GM19099 (cell line): ENCODE measurements around the gene CYP4F2.

Source experiments
- POLR2A ChIP-seq: IDR thresholded peaks from 3 replicates; pipeline ENCODE4 v1.6.1; 2011; ENCODE audit warnings: low read depth; ENCODE audit not compliant: insufficient read length; ENCODE audit errors: extremely low read depth

Gene CYP4F2, protein sequence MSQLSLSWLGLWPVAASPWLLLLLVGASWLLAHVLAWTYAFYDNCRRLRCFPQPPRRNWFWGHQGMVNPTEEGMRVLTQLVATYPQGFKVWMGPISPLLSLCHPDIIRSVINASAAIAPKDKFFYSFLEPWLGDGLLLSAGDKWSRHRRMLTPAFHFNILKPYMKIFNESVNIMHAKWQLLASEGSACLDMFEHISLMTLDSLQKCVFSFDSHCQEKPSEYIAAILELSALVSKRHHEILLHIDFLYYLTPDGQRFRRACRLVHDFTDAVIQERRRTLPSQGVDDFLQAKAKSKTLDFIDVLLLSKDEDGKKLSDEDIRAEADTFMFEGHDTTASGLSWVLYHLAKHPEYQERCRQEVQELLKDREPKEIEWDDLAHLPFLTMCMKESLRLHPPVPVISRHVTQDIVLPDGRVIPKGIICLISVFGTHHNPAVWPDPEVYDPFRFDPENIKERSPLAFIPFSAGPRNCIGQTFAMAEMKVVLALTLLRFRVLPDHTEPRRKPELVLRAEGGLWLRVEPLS

GRCh38 chr19:15897738-15898276 is at the start of gene CYP4F2:
Gene CYP4F2 (minus strand): TSS chr19:15898074. CDS start chr19:15897611, 463 bp downstream.
- TF ChIP-seq POLR2A, result no peak

DNA sequence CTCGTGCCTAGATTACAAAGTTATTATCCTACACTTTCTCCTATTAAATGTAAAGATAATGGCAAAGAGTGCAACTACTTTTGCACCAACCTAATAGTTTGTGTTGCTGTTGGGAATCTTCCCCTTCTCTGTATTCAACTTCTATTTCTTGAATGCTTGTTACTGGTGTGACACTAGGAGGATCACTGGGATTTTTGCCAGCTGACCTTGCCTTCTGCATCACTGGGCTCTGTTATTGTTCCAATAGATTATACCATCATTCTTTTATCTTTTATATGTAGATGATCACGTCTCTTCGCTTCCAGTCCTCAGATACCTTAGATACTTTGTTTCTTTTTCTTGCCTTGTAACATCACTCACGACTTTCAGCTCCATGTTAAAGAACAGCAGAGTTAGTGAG is 47.4 kb upstream of the CYP4F2 start:
- TF ChIP-seq POLR2A, result no peak

DNA sequence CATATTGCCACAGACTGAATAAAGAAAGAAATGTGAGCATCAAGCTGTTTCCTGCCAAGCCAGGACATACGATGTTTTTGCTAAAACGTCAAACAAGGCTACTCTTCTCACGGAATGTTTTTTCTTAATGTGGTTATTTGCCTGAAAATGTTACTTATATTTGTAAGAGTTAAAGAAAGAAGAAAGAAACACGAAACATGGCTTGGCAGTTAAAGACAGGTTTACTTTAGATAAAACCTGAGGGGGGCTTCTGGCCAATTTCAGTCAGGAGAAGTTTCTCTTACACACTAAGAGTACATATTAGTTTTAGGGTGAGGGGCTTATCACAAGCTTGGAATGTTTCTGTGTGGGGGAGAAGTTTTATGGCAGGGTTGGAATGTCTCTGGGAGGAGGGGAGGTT is 46.5 kb upstream of the CYP4F2 start:
- TF ChIP-seq POLR2A, result no peak

DNA sequence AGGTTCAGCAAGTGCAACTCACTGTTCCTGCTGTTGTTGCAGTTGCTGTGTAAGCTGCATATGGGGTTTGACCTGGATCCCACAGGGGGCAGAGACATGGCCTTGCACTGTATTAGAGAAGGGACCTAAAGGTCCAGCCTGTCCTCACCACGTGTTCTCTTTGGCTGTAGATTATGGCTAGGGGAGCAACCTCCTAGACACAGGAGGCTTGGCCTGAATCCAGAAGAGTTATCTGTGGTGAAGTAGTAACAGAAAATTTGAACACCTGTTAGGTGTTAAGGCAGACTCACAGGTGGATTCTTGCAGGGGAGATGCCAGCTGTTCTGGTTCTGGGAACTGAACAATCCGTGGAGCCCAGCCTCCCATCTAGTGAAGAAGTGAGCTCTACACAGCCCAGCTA is 39.9 kb upstream of the CYP4F2 start:
- TF ChIP-seq POLR2A, result no peak

DNA sequence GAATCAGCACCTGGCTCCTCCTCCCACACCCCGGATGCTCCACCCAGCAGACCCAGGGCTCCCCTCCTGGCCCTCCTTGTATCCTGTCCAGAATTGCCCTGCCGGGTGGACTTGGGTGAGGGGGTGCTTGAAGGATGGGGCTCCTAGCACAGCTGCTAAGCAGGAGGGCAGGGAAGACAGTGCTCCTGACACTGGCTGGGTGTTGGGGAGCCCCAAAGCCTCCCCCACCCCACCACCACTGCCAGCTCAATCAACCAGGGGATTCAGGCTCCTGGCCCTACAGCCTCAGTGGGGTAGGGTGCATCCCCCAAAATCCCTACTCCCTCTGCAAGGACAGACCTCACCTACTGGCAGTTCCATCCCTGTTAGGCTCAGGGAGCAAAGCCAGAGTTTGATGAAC is 39.1 kb upstream of the CYP4F2 start:
- TF ChIP-seq POLR2A, result no peak

GRCh38 chr19:15936173-15936572 is 38.3 kb upstream of the CYP4F2 start:
- TF ChIP-seq POLR2A, result no peak

GRCh38 chr19:15935167-15935702 is 37.4 kb upstream of the CYP4F2 start:
- no peak for TF ChIP-seq POLR2A

DNA sequence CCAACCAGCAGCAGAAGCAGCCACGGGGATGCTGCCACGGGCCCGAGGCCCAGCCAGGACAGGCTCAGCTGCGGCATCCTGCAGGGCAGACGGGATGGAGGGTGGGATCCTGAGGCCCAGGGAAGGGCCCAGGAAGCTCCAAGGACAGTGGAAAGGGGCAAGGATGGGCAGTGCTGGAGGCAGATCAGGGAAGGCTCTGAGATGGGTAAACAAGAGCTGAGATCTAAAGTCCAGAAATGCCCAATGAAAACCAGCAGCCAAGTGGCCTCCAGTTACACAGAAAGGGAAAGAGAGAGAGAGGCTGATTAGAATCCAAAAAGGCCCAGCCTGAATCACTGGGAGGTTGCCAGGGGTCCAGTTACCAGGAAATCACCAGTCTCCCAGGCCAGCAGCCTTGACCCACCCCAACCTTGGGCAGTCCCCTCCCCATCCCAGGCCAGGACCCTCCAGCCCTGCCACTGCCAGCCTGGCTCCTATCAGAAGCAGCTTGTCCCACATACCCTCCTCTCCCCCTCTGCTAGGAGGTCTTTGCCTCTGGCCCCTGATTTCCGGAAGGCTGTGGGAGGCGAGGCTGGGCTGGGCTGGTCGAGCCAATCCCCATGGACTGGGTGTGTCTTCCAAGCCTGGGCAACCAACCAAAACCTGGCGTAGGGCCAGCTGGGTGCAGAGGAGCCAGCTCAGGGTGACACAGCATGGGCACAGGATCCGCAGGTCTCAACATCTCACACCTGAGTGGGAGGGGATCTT is 36.6 kb upstream of the CYP4F2 start, which contains the start of gene CYP4F11:
Gene CYP4F11 (minus strand): TSS at position 198 of the 747 bp plus-strand sequence. CDS start 121 bp downstream, at position 77.
- no peak for TF ChIP-seq POLR2A

- no peak for TF ChIP-seq POLR2A
Observed at GRCh38 chr19:15928321-15928720, 30.4 kb upstream of the CYP4F2 start.

DNA sequence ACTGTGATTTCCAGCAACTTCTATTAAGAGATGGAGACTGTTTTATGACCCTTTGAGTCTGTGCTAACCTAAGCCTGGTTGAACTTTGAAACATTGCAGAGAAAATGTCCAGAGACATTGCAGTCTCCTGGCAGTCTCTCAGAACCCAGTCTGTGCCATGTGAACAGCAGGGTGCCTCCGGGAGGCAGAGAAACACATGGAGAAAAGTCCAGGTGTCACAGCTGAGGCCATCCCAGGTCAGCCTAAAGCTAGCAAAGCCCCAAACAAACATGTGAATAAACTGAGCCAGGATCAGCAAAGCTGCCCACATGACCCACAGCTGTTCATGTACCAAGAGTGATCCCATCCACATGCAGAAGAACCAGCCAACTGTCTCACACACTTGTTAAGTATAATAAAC is 28.6 kb upstream of the CYP4F2 start:
- TF ChIP-seq POLR2A, result no peak

DNA sequence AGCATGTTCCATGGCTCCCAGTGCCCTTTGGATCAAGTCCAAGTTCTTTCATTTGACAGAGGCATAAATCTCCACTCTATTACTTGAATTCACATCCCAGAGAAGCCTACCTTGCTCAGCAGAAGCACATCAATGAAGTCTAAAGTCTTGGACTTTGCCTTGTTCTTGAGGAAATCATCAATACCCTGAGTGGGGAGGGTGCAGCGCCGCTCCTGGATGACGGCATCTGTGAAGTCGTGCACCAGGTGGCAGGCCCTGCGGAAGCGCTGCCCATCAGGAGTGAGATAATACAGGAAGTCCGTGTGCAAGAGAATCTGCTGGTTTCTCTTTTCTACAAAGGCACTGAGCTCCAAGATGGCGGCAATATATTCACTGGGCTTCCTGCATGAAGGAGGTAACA is 25.8 kb upstream of the CYP4F2 start:
- no peak for TF ChIP-seq POLR2A

GRCh38 chr19:15922021-15922420 is 24.1 kb upstream of the CYP4F2 start:
- no peak for TF ChIP-seq POLR2A

DNA sequence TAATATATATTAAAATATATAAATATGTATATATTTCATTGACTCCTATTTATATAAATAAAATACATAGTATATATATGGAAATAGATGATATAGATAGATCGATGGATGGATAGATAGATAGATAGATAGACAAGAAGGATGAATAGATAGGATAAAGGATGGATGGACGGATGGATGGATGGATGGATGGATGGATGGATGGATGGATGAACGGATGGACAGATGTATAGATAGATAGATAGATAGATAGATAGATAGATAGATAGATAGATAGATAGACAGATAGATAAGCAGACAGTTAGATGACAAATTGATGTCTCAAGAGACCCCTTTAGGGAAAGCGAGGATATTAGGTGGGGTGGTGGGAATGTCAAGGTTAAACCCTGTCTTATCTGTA is 21.4 kb upstream of the CYP4F2 start:
- TF ChIP-seq POLR2A, result no peak

- TF ChIP-seq POLR2A, result no peak
Observed at GRCh38 chr19:15915109-15915508, 17.2 kb upstream of the CYP4F2 start.

DNA sequence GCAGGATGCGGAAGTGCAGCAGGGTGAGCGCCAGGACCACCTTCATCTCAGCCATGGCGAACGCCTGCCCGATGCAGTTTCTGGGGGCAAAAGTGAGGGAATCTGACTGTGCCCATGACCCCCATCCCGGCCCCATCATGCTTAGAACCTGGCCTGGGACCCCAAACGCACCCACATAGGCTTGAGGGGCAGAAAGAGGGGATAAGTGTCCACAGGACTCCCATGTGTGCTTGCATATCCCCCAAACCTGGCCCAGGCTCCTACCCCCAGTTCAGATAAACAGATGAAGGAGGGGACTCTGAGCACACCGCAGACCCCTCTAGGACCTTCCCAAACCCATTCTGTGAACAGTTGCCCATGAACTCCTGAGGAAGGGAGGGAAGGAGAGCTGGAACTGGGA is 16.0 kb upstream of the CYP4F2 start:
- no peak for TF ChIP-seq POLR2A
